HAP-1 (cell line): ENCODE results near the gene VAV2.

Experiments used
- DNase-seq, 2 experiments: peaks; one replicate each; pipeline ENCODE4 v3.0.0-alpha.2; 2016 to 2020; ENCODE audit warnings: low spot score in 2 of 2
- H3K27me3 ChIP-seq: fragments of 250-450 bp; sonication (Bioruptor Pico); 2 replicates; pipeline ENCODE4 v1.5.1; 2020; ENCODE audit warnings: low read depth, mild to moderate bottlenecking, moderate library complexity
- H3K36me3 ChIP-seq: fragments of 250-450 bp; sonication (Bioruptor Pico); replicated peaks from 2 replicates; pipeline ENCODE4 v1.5.1; 2020; ENCODE audit warnings: mild to moderate bottlenecking
- H3K4me1 ChIP-seq: fragments of 250-450 bp; sonication (Bioruptor Pico); 2 replicates; pipeline ENCODE4 v1.5.1; 2020; ENCODE audit warnings: mild to moderate bottlenecking
- H3K4me3 ChIP-seq: fragments of 250-450 bp; sonication (Bioruptor Pico); 2 replicates; pipeline ENCODE4 v1.5.1; 2020; ENCODE audit warnings: mild to moderate bottlenecking, moderate library complexity
- H3K9me3 ChIP-seq: fragments of 250-450 bp; sonication (Bioruptor Pico); 2 replicates; pipeline ENCODE4 v1.5.1; 2020; ENCODE audit warnings: mild to moderate bottlenecking, moderate library complexity
- in situ Hi-C: fragments of 300-500 bp; cut with MboI; formaldehyde crosslinking; loops from 3 replicates; pipeline ENCODE4 v1.14.3; 2020; ENCODE audit warnings: low sequenced_read_pairs, inconsistent platforms, mixed read lengths

Gene VAV2

GRCh38 chr9:134032456-134033222 is 40.5 kb upstream of the VAV2 start:
- no peak for DNase-seq
- H3K36me3 ChIP-seq = peaks cover 56% of the 10 kb centered on the region
- no peaks in the 10 kb centered on the region for H3K27me3 ChIP-seq
- no peaks in the 10 kb centered on the region for H3K9me3 ChIP-seq
- H3K4me3 ChIP-seq = no peak overlapping the region
- in situ Hi-C loops = no loop called here
- H3K4me1 ChIP-seq = no peaks in the 10 kb centered on the region

GRCh38 chr9:134031783-134032182 is 39.7 kb upstream of the VAV2 start:
- in situ Hi-C loops = no loop called here
- Histone ChIP-seq H3K27me3 (no peaks in the 10 kb centered on the region), H3K9me3 (no peaks in the 10 kb centered on the region), H3K4me3 (no peak overlapping the region), H3K36me3 (peaks cover 55% of the 10 kb centered on the region), H3K4me1 (no peaks in the 10 kb centered on the region)
- DNase-seq = no peak

- Histone ChIP-seq H3K4me1 (peaks cover 5% of the 10 kb centered on the region), H3K4me3 (no peak overlapping the region), H3K27me3 (no peaks in the 10 kb centered on the region), H3K9me3 (no peaks in the 10 kb centered on the region), H3K36me3 (peaks cover 46% of the 10 kb centered on the region)
- DNase-seq = no peak
- in situ Hi-C loops = no loop called here
Measured at GRCh38 chr9:134030821-134031470, 38.8 kb upstream of the VAV2 start.

GRCh38 chr9:134029248-134030226 is 37.4 kb upstream of the VAV2 start:
- H3K4me1 ChIP-seq = peaks cover 8% of the 10 kb centered on the region
- no peak for DNase-seq
- in situ Hi-C loops = no loop called here
- no peaks in the 10 kb centered on the region for H3K9me3 ChIP-seq
- H3K36me3 ChIP-seq = peaks cover 33% of the 10 kb centered on the region
- H3K4me3 ChIP-seq = no peak overlapping the region
- no peaks in the 10 kb centered on the region for H3K27me3 ChIP-seq

- in situ Hi-C loops = no loop called here
- peaks cover 9% of the 10 kb centered on the region for H3K4me1 ChIP-seq
- peaks cover 26% of the 10 kb centered on the region for H3K36me3 ChIP-seq
- no peak overlapping the region for H3K4me3 ChIP-seq
- DNase-seq = no peak
- H3K9me3 ChIP-seq = no peaks in the 10 kb centered on the region
- H3K27me3 ChIP-seq = no peaks in the 10 kb centered on the region
Measured at GRCh38 chr9:134028575-134029247, 36.6 kb upstream of the VAV2 start.

- in situ Hi-C loops = no loop called here
- Histone ChIP-seq H3K36me3 (peaks cover 20% of the 10 kb centered on the region), H3K9me3 (no peaks in the 10 kb centered on the region), H3K4me1 (peaks cover 9% of the 10 kb centered on the region), H3K27me3 (no peaks in the 10 kb centered on the region), H3K4me3 (no peak overlapping the region)
- DNase-seq = no peak
Measured at GRCh38 chr9:134028076-134028475, 36.0 kb upstream of the VAV2 start.

GRCh38 chr9:134027561-134027960 is 35.4 kb upstream of the VAV2 start:
- in situ Hi-C loops = no loop called here

GRCh38 chr9:134026981-134027380 is 34.9 kb upstream of the VAV2 start:
- H3K27me3 ChIP-seq = no peaks in the 10 kb centered on the region
- H3K4me3 ChIP-seq = no peak overlapping the region
- H3K9me3 ChIP-seq = no peaks in the 10 kb centered on the region
- peaks cover 17% of the 10 kb centered on the region for H3K36me3 ChIP-seq
- no peak for DNase-seq
- peaks cover 9% of the 10 kb centered on the region for H3K4me1 ChIP-seq
- in situ Hi-C loops = no loop called here

More at GRCh38 chr9:134027561-134027960, 35.4 kb upstream of the VAV2 start:
- no peaks in the 10 kb centered on the region for H3K27me3 ChIP-seq
- H3K9me3 ChIP-seq = no peaks in the 10 kb centered on the region
- peaks cover 9% of the 10 kb centered on the region for H3K4me1 ChIP-seq
- peaks cover 17% of the 10 kb centered on the region for H3K36me3 ChIP-seq
- H3K4me3 ChIP-seq = no peak overlapping the region
- DNase-seq = no peak

GRCh38 chr9:134026581-134026980 is 34.5 kb upstream of the VAV2 start:
- Histone ChIP-seq H3K4me1 (peaks cover 9% of the 10 kb centered on the region), H3K27me3 (no peaks in the 10 kb centered on the region), H3K36me3 (peaks cover 14% of the 10 kb centered on the region), H3K9me3 (no peaks in the 10 kb centered on the region), H3K4me3 (no peak overlapping the region; the same call in 1 of the 2 replicates)
- DNase-seq = no peak
- in situ Hi-C loops = no loop called here

- Histone ChIP-seq H3K36me3 (peaks cover 8% of the 10 kb centered on the region), H3K4me1 (peaks cover 9% of the 10 kb centered on the region), H3K27me3 (no peaks in the 10 kb centered on the region), H3K4me3 (peak overlapping the region; percentile 62), H3K9me3 (no peaks in the 10 kb centered on the region)
- peak; percentile 5 to 58 for DNase-seq
- in situ Hi-C loops = no loop called here
Measured at GRCh38 chr9:134025606-134026541, 33.8 kb upstream of the VAV2 start.

GRCh38 chr9:134024828-134025605 is 32.9 kb upstream of the VAV2 start, which contains the start of gene BRD3OS:
TSS of gene BRD3OS (plus strand) at chr9:134025481. CDS start at chr9:134026748, 1,267 bp downstream.
- Histone ChIP-seq H3K27me3 (no peaks in the 10 kb centered on the region), H3K36me3 (peaks cover 2% of the 10 kb centered on the region), H3K4me1 (peaks cover 9% of the 10 kb centered on the region), H3K9me3 (no peaks in the 10 kb centered on the region), H3K4me3 (peak within 1 kb of the TSS; percentile 62)
- DNase-seq = peak; percentile 97 to 98
- in situ Hi-C loops = no loop called here
